ENCODE measurements around the gene HELQ.
"Not testable (repeated sequence)": the region's sequence is repeated elsewhere in the genome, so short reads cannot be mapped to it uniquely, and the experiment has no call there.

HELQ gene

GRCh38 chr4:83418211-83418610 lies 37.4 kb downstream of the HELQ start:
- DNase-seq, result no peak

GRCh38 chr4:83417566-83417965 lies 38.1 kb downstream of the HELQ start:
- no peak for DNase-seq

DNA sequence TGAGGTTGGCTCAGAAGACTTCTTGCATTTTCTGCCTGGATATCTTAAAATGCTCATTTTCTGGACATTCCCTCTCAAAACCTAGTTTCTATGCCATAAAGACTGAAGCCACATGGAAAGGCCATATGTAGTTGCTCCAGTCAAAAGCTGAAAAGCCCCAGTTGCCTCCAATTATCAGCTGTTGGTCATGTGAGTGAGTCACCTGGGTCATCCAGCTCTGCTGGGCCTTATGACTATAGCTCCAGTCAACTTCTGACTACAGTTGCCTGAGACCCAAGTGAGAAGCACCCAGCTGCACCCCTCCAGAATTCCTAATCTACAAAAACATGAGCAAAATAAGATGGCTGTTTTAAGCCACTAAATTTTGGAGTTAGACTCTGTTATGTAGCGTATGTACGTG lies 41.9 kb downstream of the HELQ start:
- no peak for DNase-seq

- no peak for DNase-seq
Observed at GRCh38 chr4:83408908-83409307, 46.7 kb downstream of the HELQ start.

DNA sequence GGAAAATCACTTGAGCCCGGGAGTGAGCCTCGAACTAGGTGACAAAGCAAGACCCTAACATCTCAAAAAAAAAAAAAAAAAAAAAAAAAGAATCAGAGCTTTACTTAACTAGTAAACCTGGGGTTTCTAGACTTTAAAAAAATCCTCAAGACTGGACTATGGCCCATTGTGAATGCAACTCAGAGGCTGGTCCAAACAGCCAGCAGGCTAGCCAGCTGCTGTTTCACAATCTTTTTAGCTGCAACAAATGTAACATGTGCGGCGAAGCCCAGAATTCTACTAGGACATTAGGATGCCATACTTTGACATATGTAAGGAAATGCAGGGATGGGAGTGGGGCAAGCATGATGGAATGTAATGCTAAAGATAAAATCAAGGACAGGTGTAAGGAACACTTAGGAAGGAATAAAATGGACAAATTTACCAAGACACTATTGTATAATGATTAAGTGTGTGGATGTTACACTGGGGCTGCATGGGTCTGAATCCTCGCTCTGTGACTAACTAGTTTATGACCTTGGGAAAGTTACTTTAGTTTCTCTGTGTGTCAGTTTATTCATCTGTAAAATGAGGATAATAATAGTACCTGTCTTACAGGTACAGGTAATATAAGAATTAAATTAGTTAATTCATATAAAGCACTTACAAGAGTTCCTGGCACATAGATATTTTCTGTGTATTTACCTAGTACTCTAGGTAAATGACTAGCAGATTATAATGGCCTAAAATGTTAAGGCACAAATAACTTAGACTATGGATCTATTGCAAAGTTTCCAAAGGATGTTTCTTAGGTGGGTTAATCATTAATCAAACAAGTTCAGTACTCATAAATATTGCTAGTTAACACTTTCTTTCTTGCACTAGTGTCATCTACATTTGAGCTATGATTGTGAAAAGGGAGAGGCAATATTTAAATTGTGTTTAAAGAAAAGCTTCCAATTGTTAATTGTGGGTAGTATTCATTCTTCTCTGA lies 49.5 kb downstream of the HELQ start:
- no peak for DNase-seq

- DNase-seq, result not testable (repeated sequence)
Observed at GRCh38 chr4:83398158-83398557, 57.5 kb downstream of the HELQ start.

DNA sequence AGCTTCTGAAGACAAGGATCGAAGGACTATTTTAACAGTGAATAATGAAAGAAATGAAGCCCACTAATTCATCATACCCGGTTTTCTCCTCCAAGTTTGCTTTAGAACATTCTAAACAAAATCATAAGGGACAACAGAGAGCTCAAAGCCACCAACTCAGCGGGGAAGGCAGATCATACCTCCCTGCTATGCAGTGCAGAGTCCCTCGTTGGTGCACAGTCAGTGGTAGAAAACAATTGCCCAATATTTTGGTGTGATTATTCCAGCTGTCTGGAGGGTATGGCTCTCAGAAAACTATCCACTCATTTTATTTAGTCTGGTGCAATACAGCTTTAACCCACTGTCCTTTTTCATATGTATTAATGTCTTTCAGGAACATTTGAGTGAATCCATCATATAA lies 61.7 kb downstream of the HELQ start:
- DNase-seq, result no peak

GRCh38 chr4:83392562-83392961 lies 63.1 kb downstream of the HELQ start:
- no peak for DNase-seq

DNA sequence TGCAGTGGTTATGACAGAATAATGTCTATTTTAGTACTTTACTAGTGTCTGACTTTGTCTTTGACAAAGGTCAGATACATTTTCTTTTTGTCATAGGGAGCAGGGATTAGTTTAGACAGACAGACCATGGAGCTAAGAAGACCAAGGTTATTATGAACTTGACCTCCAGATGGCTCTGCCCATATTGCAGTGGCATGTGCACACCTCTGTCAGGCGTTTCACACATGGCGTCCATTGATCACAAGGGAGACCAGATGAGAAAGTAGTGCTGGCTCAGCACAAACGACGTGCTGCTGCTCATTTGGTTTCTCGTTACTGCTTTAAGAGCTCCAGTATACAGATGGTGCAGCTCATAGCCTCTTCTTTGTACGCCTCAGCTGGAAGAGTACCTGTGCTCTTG lies 64.7 kb downstream of the HELQ start:
- no peak for DNase-seq

GRCh38 chr4:83389756-83390505 lies 65.7 kb downstream of the HELQ start:
- no peak for DNase-seq

GRCh38 chr4:83389037-83389720 lies 66.4 kb downstream of the HELQ start:
- no peak for DNase-seq

- DNase-seq, result no peak
Observed at GRCh38 chr4:83388313-83388676, 67.3 kb downstream of the HELQ start.

DNA sequence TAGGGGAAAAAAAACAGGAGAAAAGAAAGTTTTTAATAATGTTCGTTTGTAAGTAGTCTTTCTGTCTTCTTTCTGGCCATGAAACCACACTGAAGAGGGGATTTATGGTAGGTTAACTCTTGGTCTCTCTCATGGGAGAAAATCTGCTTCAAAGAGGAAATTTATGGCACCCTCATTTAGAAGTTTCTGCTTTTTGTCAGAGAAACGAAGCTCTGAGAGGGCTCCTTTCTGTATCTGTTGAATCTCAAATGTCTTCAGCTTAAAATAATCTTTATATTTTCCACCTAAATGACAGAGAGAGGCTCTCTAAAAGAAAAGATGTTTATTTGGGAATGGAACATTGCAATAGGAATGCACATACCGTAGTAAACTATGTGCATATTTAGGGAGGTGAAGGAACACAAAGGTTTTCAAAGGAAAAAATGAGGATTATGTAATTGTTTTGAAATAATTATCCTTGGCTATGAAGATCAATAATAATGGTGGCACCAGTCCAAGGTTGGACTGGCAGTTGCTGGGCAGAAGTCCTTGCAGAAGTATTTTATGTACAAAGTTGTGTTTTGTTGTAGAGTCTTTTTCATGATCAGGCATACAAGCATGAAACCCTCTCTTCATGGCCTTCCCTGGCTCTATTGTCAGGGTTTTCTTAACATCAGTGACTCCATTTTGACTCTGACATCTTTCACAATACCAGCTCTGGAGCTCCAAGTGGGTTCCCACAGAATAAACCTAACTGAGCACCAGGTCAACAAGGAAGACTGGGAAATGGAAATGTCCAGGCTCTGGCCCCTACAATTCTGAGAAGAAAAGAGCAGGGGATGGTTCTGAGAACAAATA lies 67.9 kb downstream of the HELQ start:
- DNase-seq, result no peak

DNA sequence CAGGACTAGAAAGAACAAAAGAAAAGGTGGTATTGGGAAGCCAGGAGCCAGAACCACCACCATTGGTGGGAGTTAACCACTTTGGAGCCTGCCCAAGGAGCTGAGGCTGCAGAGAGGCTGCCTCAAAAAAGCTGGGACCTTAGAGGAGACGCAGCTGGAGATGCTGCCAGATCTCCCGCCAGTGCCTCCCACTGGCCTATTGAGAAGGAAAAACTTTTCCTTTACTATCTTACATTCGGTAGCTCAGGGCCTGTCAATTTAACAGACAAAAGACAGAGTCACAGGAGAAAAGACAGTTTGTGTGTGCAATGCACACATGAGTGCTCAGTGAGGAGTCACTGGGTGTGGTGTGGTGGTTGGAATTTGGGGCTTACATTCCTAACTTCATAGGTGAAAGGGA lies 68.6 kb downstream of the HELQ start:
- no peak for DNase-seq

GRCh38 chr4:83382850-83383249 lies 72.8 kb downstream of the HELQ start:
- DNase-seq, result no peak

DNA sequence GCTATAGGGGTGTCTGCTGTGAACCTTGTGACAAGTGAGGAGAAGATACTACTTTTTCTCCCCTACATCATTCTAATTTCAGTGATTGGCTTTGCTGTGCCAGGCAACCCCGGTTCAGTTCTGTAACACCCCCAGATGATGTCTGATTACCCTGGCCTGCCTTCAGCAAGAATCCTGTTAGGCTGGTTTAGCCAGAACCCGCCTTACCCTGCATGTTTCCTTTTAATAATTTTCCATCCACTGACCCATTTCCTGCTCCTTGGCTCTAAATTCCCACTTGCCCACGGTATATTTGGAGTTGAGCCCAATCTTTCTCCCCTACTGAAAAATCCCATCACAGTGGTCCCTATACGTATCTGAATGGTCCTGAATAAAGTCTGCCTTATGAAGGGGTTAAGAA lies 74.5 kb downstream of the HELQ start:
- DNase-seq, result no peak

DNA sequence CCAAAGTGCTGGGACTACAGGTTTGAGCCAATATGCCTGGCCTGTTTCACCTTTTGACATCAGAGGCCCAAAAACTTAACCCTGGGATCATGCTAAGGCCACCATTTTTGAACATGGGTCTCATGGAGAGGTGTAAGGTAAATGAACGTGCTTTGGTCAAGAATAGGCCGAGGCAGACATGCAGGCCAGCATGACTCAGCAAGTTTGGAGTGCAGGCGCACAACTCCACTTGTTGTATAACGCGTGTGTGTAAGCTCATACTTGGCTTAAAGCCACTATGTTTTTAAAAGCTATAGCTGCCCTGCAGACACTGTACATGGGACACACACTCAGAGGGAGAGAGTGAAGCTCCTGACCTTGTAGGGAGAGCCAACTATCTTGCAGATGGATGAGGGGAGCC lies 77.2 kb downstream of the HELQ start:
- no peak for DNase-seq

DNA sequence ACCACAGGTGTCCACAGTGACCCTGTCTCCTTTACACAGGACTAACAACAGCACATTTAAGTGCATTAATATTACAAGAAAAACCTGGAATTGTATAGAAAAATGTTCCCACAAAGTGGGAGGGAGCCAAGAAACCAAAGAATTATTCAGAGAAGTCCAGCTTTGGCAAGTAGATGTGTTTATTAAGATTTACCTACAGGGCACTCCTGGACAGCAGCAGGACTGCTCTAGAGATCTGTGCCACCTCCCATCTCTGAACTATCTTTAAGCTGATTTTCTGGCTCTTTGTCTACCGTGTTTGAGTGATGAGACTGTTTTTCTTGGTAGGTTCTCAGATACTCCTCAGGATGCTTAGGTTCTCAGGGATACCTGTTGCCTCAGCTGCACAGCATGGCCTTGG lies 82.7 kb downstream of the HELQ start:
- no peak for DNase-seq

GRCh38 chr4:83371936-83372335 lies 83.7 kb downstream of the HELQ start:
- DNase-seq, result no peak

DNA sequence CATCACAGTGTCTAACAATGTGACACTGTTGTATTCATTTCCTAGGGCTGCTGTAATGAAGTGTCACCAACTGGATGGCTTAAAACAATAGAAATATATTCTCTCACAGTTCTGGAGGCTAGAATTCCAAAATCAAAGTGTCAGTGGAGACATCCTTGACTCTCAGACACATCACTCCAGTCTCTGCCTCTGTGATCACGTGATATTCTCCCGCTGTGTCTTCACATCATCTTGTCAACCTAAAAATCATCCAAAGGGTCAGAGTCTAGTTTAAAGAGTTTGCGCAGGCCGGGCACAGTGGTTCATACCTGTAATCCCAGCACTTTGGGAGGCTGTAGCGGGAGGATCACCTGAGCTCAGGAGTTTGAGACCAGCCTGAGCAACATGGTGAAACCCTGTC lies 84.4 kb downstream of the HELQ start:
- DNase-seq, result no peak

DNA sequence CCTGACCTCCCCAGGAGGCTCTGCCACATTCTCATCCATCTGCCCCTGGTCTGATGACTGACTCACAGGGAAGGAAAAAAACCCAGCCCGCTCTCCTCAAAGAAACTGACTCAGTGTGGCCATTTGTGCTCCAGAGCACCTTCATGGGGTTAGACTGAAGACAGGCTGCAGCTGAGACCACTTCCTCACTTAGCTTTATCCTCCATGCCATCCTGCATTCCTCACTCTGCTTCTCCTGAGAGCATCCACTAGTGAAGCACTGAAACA lies 85.0 kb downstream of the HELQ start:
- DNase-seq, result no peak

DNA sequence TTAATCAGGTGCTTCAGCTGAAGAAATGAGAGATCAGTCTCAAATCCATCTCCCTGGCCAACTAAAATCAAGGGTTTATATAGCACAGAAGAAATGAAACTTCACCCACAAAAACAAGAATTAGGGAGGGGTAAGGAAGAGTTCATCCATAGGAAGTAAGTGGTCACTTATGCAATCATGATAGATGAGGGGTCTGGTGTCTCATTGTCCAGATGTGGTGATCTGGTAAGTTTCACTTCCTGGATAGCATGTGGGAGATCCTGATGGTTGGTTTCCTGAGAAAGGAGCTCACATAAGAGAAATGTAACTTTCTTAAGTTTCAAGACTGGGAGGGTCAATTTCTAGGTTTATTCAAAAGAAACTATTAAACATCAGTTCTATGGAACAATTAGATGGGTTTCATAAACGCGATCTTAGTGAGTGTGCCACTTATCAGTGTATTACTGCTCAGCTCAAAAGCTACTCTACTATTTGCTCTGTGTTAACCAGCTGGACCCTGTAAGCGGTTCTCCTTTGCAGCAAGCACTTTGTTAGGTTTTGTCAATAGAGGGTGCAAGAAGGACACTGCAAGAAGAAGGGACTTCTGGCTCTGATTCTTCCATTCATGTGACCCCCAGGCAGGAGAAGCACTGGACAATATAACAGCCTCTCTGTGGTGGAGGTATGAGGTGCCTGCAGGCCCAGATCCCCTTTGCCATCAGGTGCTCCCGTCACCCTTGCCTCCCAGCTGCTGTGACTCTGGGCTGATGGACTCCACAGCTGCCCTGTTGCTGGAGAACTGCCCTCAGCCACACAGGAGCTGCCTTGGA lies 85.6 kb downstream of the HELQ start:
- DNase-seq, result no peak
